Small intestine (tissue), 7 donors: Measurements from ENCODE around the gene TOB2. TPM values are rescaled to one million over a fixed set of nuclear protein-coding genes. Genes with fewer than 3 reads are reported as not detected.
A peak's percentile ranks its signal among the peaks of the same experiment; 100 is the strongest.
"Not testable (repeated sequence)": the region's sequence is repeated elsewhere in the genome, so short reads cannot be mapped to it uniquely, and the experiment has no call there.

Experiments used
- DNase-seq, 2 donors: peaks; one replicate each; pipeline versions ENCODE4 v3.0.0 to v3.0.0-alpha.2; 2013
- FAIRE-seq: peaks from 2 replicates; lab custom pipeline; 2012; peaks lifted over from hg19 to GRCh38; lab: Jason Lieb, UNC
- H3K27ac ChIP-seq, 3 donors: one replicate each; pipeline ENCODE4 v1.5.1; 2013; ENCODE audit warnings: low read length in 2 of 3, mild to moderate bottlenecking in 2 of 3, control low read depth in 1 of 3, inconsistent platforms in 1 of 3, low read depth in 1 of 3, moderate library complexity in 1 of 3
- H3K27me3 ChIP-seq, 3 donors: one replicate each; pipeline ENCODE4 v1.6.1; 2013; ENCODE audit warnings: low read length in 3 of 3, inconsistent platforms in 1 of 3; ENCODE audit not compliant: control insufficient read depth in 3 of 3, insufficient read depth in 3 of 3
- H3K36me3 ChIP-seq, 3 donors: one replicate each; pipeline ENCODE4 v1.6.1; 2013; ENCODE audit warnings: low read length in 3 of 3, inconsistent platforms in 1 of 3, low read depth in 1 of 3, mild to moderate bottlenecking in 1 of 3, moderate library complexity in 1 of 3; ENCODE audit not compliant: control insufficient read depth in 3 of 3, insufficient read depth in 2 of 3
- H3K4me1 ChIP-seq, 3 donors: one replicate each; pipeline ENCODE4 v1.6.1; 2013; ENCODE audit warnings: low read length in 2 of 3, inconsistent platforms in 1 of 3, low read depth in 1 of 3, mild to moderate bottlenecking in 1 of 3, moderate library complexity in 1 of 3; ENCODE audit not compliant: control insufficient read depth in 3 of 3, insufficient read depth in 2 of 3
- H3K4me3 ChIP-seq, 3 donors: one replicate each; pipeline ENCODE4 v1.5.1; 2013; ENCODE audit warnings: low read length in 3 of 3, control low read depth in 1 of 3, inconsistent platforms in 1 of 3, low read depth in 1 of 3, mild to moderate bottlenecking in 1 of 3, moderate library complexity in 1 of 3
- H3K9me3 ChIP-seq, 2 donors: one replicate each; pipeline ENCODE4 v1.6.1; 2013; ENCODE audit warnings: low read depth in 1 of 2, low read length in 1 of 2; ENCODE audit not compliant: control insufficient read depth in 2 of 2, insufficient read depth in 1 of 2
- WGBS, 3 donors: extraction: QIAGEN DNeasy Blood & Tissue Kit; methylation state at CpG; one replicate each; pipeline ENCODE4 v1.1.7; 2013; 5-methylcytosine and 5-hydroxymethylcytosine counted together
- polyA plus RNA-seq, 4 donors: library from polyadenylated mRNA; stranded (reverse) in 3 of 4; unstranded in 1 of 4; fragments of 200-250 nt in 3 of 4; fragments of 120-200 nt in 1 of 4; gene quantifications; one replicate each; pipeline versions ENCODE4 v1.2.1 to v1.2.3, GENCODE V29; 2013
- donor health status: healthy with polysubstance abuse.
- donor health status: control.
- donor health status: control.
- donor health status: Bipolar disorder and iron deficiency.
- donor health status: healthy.

Gene TOB2
- polyA plus RNA-seq, 4 donors: 15.1 to 63.9 (median 26.5) TPM

- H3K27ac ChIP-seq: peak overlapping the region in 1 of 3 donors; percentile 91
- H3K36me3 ChIP-seq: peaks cover 0 to 48% (median 9%) of the 10 kb centered on the region in 3 donors
- no peak for FAIRE-seq
- peak in 1 of 2 donors; percentile 77 for DNase-seq
- no peak overlapping the region for H3K4me3 ChIP-seq
- no peaks in the 10 kb centered on the region for H3K9me3 ChIP-seq
- WGBS, 3 donors: 76 to 84% (median 82%) methylated on average over 6 of the region's 6 CpGs
- H3K27me3 ChIP-seq: no peaks in the 10 kb centered on the region
- H3K4me1 ChIP-seq: peaks cover 3 to 68% (median 4%) of the 10 kb centered on the region in 3 donors
Observed at GRCh38 chr22:41474872-41475451, 28.4 kb upstream of the TOB2 start.

GRCh38 chr22:41471568-41471967 is 25.0 kb upstream of the TOB2 start:
- peaks cover 0 to 30% (median 4%) of the 10 kb centered on the region in 3 donors for H3K36me3 ChIP-seq
- 16 to 59% (median 41%) methylated on average over 2 of the region's 2 CpGs for WGBS, 3 donors
- H3K9me3 ChIP-seq: no peaks in the 10 kb centered on the region
- peaks cover 6 to 56% (median 9%) of the 10 kb centered on the region in 3 donors for H3K4me1 ChIP-seq
- peak overlapping the region; percentile 80 to 96 (median 87) for H3K27ac ChIP-seq
- FAIRE-seq: no peak
- DNase-seq: peak; percentile 79 to 92
- H3K4me3 ChIP-seq: peak overlapping the region in 2 of 3 donors; percentile 2 to 21
- no peaks in the 10 kb centered on the region for H3K27me3 ChIP-seq

- Histone ChIP-seq H3K9me3 (no peaks in the 10 kb centered on the region), H3K4me3 (peak overlapping the region in 2 of 3 donors; percentile 2 to 28), H3K27ac (peak overlapping the region; percentile 80 to 96 (median 87)), H3K27me3 (no peaks in the 10 kb centered on the region), H3K4me1 (peaks cover 6 to 53% (median 9%) of the 10 kb centered on the region in 3 donors), H3K36me3 (peaks cover 4 to 34% (median 7%) of the 10 kb centered on the region in 3 donors)
- no peak for FAIRE-seq
- WGBS, 3 donors: 66 to 76% (median 72%) methylated on average over 2 of the region's 2 CpGs
- DNase-seq: peak; percentile 26 to 42
Observed at GRCh38 chr22:41470886-41471285, 24.3 kb upstream of the TOB2 start.

GRCh38 chr22:41469218-41469851 is 22.7 kb upstream of the TOB2 start:
- no peak for FAIRE-seq
- peak; percentile 85 for DNase-seq
- 0 to 1% (median 1%) methylated on average over 30 of the region's 30 CpGs for WGBS, 3 donors
- H3K36me3 ChIP-seq: peaks cover 4 to 38% (median 12%) of the 10 kb centered on the region in 3 donors
- peak overlapping the region; percentile 75 to 90 (median 86) for H3K4me3 ChIP-seq
- peaks cover 6 to 44% (median 9%) of the 10 kb centered on the region in 3 donors for H3K4me1 ChIP-seq
- no peaks in the 10 kb centered on the region for H3K27me3 ChIP-seq
- H3K9me3 ChIP-seq: no peaks in the 10 kb centered on the region
- H3K27ac ChIP-seq: peak overlapping the region; percentile 96 to 99 (median 98)

GRCh38 chr22:41468381-41469217 is 22.0 kb upstream of the TOB2 start, which contains the start of the genes ACO2 and PHF5A:
Gene ACO2, plus strand, starts transcription at chr22:41469117. Its CDS starts 30 bp downstream, at chr22:41469147.
Gene PHF5A, minus strand, starts transcription at chr22:41468692. Its CDS starts 39 bp downstream, at chr22:41468653.
- FAIRE-seq: no peak
- peak; percentile 99 to 100 for DNase-seq
- Histone ChIP-seq H3K4me3 (peak within 1 kb of the TSS; percentile 75 to 90 (median 86)), H3K4me1 (peaks cover 4 to 39% (median 9%) of the 10 kb centered on the region in 3 donors), H3K27me3 (no peaks in the 10 kb centered on the region), H3K36me3 (peaks cover 9 to 36% (median 10%) of the 10 kb centered on the region in 3 donors), H3K9me3 (no peaks in the 10 kb centered on the region), H3K27ac (peak within 1 kb of the TSS; percentile 96 to 99 (median 98))
- WGBS, 3 donors: 0 to 1% (median 0%) methylated on average over 51 of the region's 51 CpGs

- no peak for FAIRE-seq
- H3K27me3 ChIP-seq: no peaks in the 10 kb centered on the region
- H3K4me1 ChIP-seq: peaks cover 0 to 5% (median 0%) of the 10 kb centered on the region in 3 donors
- H3K4me3 ChIP-seq: no peak overlapping the region
- peaks cover 8 to 64% (median 14%) of the 10 kb centered on the region in 3 donors for H3K36me3 ChIP-seq
- no peak overlapping the region for H3K27ac ChIP-seq
- H3K9me3 ChIP-seq: no peaks in the 10 kb centered on the region
- DNase-seq: no peak
- WGBS, 3 donors: 93 to 95% (median 94%) methylated on average over 4 of the region's 4 CpGs
Observed at GRCh38 chr22:41461901-41462300, 15.3 kb upstream of the TOB2 start.

GRCh38 chr22:41460071-41460470 is 13.5 kb upstream of the TOB2 start:
- FAIRE-seq, DNase-seq, H3K4me1 ChIP-seq, H3K27ac ChIP-seq, H3K9me3 ChIP-seq, H3K4me3 ChIP-seq, H3K27me3 ChIP-seq: not testable (repeated sequence)
- WGBS, 3 donors: 80 to 86% (median 80%) methylated on average over 5 of the region's 5 CpGs
- peaks cover 5 to 54% (median 10%) of the 10 kb centered on the region in 3 donors for H3K36me3 ChIP-seq

GRCh38 chr22:41459431-41459830 is 12.8 kb upstream of the TOB2 start:
- FAIRE-seq (no peak), DNase-seq (no peak)
- 32 to 53% (median 32%) methylated on average over 1 of the region's 1 CpG for WGBS, 3 donors
- Histone ChIP-seq H3K27me3 (no peaks in the 10 kb centered on the region), H3K27ac (no peak overlapping the region), H3K9me3 (no peaks in the 10 kb centered on the region), H3K36me3 (peaks cover under 1 to 53% (median 10%) of the 10 kb centered on the region in 3 donors), H3K4me1 (peaks cover 0 to 5% (median 0%) of the 10 kb centered on the region in 3 donors), H3K4me3 (no peak overlapping the region)
